Measurements from ENCODE around the gene KRT7.

The KRT7 gene

GRCh38 chr12:52199294-52199919 is 33.6 kb upstream of the KRT7 start:
- no peak for DNase-seq

GRCh38 chr12:52200086-52200780 is 32.8 kb upstream of the KRT7 start:
- DNase-seq: no peak

DNA sequence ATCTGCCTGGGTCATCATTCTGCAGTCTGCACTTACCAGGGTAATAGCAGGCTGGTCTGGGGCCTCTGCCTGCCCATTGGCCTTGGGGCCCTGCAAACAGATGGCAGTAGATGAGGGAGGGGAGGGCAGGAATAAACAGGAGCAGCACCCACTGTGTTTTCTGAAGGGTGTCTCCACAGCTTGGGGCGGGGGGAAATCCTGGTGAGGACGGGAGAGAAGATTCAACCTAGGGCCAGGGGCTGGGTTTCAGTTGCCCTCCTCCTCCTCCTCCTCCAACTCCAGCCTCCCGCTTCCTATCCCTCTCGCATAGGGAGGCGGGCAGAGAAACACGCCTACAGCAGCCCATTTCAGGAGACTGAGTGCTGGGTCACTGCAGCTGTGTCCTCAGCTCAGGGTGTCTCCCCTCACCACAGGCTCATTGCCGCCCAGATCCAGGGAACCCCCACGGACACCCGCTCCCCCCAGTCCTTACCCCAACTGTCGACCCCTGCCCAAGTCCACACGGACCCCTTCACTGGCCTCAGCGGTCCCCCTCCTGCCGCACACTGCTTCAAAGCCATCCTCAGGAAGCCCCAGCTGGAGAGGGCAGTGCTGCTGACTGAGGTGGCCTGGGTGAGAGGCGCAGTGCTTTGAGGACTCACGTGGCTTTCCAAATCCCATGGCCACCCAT is 32.1 kb upstream of the KRT7 start:
- DNase-seq: no peak

- DNase-seq: no peak
These were observed 31.6 kb upstream of the KRT7 start for GRCh38 chr12:52201451-52201839.

- peak in 4 of 56 donors; percentile 15 to 58 (median 27) for DNase-seq
These were observed 30.5 kb upstream of the KRT7 start for GRCh38 chr12:52202361-52203078.

DNA sequence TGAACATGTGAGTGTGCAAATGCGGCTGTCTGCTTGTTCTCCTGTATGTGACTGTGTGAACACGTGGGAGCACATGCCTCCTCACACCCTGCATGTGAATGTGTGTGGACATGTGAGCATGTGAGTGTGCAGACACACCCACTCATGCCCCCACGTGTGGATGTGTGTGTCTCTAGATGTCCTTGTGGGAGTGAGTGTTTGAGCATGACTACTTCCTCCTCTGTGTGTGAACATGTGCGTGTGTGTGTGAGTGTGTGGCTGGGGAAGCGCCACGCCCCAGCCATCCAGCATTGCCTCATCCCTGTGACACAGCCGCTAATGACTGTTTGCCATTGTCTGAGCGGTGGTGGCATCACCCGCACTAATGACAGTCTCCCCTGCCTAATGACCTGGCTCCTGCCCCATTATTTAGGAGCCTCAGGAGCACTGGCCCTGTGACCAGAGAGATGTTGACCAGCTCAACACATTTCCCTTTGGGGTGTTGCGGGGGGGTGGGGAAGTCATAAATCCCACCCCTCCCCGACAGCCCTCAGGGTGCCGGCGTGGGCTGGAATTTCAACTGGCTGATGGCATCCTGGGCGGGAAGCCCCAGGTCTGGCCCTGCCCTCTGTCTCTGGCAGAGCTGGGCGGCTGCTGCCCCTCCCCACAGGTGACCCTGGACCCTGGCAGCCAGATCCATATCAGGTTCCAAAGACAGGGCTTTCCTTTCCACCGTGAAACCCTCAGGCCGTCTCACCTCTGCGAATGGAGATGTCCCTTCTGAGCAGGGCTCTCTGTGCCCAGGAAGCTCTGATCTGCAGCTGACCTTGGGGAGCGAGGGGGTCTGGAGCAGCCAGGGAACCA is 29.7 kb upstream of the KRT7 start:
- peak in 41 of 56 donors; percentile 13 to 87 (median 51) for DNase-seq

DNA sequence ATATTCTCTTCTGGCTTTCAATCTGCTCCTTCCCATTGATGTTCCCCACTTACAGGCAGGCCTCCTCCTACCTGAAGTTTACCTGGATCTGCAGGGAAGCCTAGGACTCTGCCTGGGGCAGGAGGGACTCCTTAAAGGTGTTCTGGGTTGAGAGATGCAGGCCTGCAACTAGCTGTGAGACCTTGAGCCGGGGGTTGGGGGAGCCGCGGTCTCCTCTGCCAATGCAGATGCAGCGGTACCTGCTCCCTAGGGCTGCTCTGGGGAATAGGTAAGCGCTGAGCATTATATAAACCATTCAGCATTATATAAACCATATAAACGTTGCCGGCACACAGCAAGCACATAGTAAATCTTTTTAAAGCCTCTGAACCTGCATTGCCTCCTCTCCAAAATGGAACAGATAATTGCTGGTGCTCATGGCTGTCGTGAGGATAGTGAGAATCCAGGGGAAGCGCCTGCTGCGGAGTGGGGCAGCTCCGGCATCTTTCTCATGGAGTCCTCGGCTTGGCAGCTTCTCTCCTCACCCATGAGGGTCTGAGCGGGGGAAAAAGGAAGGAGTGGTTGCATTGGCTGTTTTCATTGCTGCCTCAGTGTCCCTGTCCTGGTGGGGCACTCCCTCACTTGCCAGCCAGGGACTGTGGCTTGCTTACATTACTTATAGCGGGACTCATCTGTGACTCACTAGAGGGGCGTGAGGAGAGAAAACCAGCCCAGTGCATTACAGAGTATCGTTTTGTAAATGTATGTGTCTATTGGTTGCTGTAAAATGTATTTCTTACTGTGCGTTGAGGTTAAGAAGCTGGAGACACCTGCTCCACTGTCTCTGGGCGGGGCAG is 28.7 kb upstream of the KRT7 start:
- DNase-seq: no peak

- DNase-seq: no peak
These were observed 28.0 kb upstream of the KRT7 start for GRCh38 chr12:52204931-52205505.

DNA sequence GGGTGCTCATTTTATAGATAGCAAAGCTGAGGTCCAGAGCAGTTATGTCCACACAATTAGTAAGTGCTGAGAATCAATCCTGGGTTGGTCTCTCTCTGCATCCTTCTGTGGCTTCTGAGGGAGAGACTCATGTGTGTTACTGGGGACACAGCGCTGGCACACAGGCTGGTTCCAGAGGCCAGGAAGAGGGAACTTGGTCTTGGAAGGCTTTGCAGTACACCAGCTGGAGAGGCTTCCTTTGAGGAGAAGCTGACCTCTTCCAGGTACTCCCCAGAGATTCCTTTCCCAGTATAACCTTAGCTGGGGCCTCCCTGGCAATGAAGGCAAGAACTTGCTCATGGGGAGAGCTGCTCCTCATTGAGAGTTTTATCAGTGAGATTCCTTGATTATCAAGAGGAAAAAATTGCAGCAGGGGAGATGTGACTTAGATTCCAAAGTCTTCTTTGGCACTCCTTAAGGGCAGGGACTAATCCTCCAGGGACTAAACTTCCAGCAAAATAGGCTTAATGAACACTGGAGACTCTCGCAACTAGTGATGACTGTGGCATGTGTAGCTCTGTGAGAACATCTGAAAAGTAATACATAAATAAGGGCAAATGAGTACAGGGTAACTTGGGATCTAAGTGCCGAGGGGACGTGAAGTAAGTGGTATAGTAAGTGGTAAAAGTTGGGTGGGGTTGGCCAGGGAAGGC is 27.3 kb upstream of the KRT7 start:
- no peak for DNase-seq

GRCh38 chr12:52206304-52207040 is 26.6 kb upstream of the KRT7 start:
- DNase-seq: peak in 6 of 56 donors; percentile 17 to 29 (median 24)

GRCh38 chr12:52207106-52207505 is 25.9 kb upstream of the KRT7 start:
- no peak for DNase-seq

DNA sequence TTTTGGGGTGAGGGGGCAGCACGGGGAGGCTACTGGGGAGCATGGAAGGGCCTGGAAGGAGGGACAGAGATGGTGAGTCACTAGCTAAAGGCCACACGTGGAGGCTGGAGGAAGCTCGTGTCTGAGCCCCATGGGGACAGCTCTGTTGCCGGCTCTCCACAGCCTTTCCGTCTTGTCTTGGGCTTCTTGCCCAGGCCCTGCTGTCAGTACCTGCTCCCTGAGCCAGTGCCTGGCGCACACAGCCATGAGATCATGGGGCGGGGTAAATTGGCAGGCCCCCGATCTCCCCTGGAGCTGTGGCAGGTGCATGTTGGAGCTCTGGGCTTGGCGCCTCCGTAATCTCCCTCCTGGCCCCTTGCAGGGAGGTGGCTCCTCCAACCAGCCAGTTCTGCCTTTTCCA is 25.1 kb upstream of the KRT7 start:
- peak in 1 of 56 donors; percentile 5 for DNase-seq

GRCh38 chr12:52208424-52209165 is 24.4 kb upstream of the KRT7 start:
- no peak for DNase-seq

- no peak for DNase-seq
These were observed 23.7 kb upstream of the KRT7 start for GRCh38 chr12:52209321-52209720.

- no peak for DNase-seq
These were observed 22.7 kb upstream of the KRT7 start for GRCh38 chr12:52210186-52210924.

- DNase-seq: no peak
These were observed 22.0 kb upstream of the KRT7 start for GRCh38 chr12:52210925-52211650.
